HG03342 (cell line): Measurements from ENCODE around the gene TLN1.

ENCODE experiments used
- ATAC-seq: cut with Tn5 transposase; IDR thresholded peaks from one replicate; pipeline ENCODE4 v1.9.1; 2021; ENCODE audit warnings: mild to moderate bottlenecking, moderate library complexity; ENCODE audit not compliant: unreplicated experiment

TLN1 gene, protein sequence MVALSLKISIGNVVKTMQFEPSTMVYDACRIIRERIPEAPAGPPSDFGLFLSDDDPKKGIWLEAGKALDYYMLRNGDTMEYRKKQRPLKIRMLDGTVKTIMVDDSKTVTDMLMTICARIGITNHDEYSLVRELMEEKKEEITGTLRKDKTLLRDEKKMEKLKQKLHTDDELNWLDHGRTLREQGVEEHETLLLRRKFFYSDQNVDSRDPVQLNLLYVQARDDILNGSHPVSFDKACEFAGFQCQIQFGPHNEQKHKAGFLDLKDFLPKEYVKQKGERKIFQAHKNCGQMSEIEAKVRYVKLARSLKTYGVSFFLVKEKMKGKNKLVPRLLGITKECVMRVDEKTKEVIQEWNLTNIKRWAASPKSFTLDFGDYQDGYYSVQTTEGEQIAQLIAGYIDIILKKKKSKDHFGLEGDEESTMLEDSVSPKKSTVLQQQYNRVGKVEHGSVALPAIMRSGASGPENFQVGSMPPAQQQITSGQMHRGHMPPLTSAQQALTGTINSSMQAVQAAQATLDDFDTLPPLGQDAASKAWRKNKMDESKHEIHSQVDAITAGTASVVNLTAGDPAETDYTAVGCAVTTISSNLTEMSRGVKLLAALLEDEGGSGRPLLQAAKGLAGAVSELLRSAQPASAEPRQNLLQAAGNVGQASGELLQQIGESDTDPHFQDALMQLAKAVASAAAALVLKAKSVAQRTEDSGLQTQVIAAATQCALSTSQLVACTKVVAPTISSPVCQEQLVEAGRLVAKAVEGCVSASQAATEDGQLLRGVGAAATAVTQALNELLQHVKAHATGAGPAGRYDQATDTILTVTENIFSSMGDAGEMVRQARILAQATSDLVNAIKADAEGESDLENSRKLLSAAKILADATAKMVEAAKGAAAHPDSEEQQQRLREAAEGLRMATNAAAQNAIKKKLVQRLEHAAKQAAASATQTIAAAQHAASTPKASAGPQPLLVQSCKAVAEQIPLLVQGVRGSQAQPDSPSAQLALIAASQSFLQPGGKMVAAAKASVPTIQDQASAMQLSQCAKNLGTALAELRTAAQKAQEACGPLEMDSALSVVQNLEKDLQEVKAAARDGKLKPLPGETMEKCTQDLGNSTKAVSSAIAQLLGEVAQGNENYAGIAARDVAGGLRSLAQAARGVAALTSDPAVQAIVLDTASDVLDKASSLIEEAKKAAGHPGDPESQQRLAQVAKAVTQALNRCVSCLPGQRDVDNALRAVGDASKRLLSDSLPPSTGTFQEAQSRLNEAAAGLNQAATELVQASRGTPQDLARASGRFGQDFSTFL (N-terminal part only)

DNA sequence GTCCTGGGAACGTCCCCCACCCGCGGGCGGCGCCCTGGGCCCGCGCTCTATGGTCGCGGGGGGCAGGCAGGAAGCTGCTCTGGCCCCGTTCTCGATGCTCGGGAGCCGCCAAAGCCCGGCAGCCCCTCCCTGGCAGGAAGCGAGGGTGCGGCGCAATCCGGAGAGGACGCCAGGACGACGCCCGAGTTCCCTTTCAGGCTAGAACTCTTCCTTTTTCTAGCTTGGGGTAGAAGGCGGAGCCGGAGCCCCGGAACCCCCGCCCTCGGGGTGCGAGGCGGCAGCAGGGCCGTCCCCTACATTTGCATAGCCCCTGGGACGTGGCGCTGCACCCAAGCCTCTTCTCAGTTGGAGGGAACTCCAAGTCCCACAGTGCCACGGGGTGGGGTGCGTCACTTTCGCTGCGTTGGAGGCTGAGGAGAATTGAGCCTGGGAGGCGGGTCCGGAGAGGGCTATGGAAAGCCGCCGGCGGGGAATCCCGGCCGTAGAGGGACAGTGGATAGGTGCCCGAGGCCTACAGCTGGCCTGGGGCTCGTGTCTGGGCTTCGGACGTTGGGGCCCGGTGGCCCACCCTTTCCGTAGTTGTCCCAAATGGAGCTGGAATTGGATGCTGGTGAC is at the start of gene TLN1, which contains the start of gene CREB3:
Gene TLN1 (minus strand): TSS at position 11 of the 615 bp plus-strand sequence. CDS start 6,501 bp downstream, outside the sequence.
Gene CREB3 (plus strand): TSS at position 482 of the 615 bp plus-strand sequence. CDS start 107 bp downstream, at position 589.
- ATAC-seq, result peak; percentile 79

DNA sequence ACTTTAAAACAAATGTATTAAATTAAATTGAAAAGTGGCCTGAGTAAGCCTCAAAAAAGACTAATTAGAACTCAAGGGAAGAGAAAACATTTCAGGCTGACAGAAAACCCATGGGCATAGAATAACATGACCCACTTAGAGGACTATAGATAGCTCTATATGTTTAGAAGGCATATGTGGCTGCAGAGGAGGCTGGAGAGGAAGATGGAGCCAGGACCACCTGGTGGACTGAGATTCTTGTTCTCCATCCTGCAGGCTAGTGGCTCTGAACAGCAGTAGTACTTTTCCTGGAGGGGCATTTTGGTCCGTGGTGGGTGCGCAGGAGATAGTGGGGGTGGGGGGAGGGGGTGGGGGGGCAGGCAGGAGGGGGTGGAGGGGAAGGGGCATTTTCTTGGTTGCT is 49.1 kb upstream of the TLN1 start:
- ATAC-seq, result no peak

DNA sequence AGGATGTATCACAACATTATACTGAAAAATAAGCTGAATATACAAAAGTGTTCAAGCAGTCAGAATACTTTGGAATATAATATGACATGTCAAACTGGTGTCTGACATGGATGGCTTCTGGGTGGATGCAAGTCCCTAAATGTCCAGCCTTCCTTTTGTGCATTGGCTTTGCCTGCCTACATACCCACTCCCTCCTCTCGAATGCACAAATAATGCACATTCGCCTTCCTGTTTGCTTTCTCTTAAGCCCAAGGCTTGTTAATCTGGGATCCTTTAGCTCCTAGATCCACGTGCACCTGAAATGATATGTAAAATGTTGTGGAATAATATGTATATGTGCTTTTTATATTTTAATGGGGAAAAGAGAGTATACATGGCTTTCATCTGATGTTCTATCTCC is 46.5 kb upstream of the TLN1 start:
- ATAC-seq, result no peak

DNA sequence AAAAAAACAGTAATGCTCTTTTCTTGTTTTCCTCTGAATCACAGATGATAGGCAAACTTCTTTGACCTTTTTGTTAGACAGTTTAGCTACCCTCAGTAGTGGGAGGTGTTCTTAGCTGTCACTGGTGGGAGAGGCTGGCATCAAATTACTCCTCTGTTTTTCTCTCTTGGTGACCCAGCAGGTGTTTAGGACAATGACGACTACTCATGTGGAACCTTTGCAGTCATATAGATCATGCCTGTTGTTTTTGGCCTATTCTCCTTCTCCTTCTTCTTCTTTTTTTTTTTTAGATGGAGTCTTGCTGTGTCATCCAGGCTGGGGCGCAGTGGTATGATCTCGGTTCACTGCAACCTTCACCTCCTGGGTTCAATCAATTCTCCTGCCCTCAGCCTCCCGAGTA is 44.0 kb upstream of the TLN1 start:
- ATAC-seq, result no peak

DNA sequence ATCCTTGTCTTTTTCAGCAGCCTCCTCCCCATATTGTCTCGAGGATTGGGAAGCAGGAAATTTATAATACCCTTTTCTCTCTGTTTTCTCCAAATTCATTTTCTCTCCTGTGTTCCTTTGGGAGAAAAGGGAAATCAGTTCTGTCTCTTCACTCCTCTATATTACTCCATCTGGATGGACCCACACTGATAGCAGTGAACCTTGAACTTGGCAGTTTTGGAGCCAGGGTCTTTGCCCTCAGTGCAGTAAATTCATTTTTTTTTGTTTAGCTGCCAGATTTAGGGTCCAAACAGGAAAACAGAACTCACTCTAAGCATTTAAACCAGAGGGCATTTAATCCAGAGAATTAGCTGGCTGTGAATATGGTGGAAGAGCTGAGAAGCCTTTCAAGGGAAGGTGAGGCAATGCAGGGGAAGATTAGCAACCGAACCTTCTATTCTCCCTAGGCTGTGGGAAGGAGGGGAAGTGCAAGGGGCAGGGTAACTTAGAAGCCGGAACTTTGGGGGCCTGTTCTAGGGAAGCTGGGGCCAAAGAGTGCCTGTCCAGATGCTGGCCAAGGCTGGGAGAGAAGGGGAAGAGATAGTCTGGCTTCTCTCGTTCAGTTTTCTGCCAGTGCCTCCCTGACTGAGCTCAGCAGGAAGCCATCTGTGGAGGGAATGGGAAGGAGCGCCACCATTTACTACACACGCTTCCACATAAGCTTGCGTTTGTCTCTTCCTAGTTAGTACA is 43.1 kb upstream of the TLN1 start:
- no peak for ATAC-seq

DNA sequence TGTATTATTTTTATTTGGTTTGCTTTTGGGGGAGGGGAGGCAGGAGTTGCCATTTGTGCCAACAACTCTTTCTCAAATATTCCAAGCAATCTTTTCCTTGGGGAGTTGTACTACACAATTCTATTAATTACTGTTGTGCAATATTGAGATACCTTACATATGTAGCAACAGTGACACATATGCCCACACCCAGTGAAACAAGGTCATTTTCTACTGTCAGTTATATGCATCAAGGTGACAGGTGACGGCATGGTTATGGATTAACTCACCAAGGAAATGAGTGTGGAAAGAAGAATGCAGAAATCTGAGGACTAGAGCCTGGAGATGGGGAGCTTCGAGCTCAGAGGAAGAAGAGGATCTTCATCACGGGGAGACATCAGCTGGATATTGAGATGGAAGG is 39.9 kb upstream of the TLN1 start:
- no peak for ATAC-seq

DNA sequence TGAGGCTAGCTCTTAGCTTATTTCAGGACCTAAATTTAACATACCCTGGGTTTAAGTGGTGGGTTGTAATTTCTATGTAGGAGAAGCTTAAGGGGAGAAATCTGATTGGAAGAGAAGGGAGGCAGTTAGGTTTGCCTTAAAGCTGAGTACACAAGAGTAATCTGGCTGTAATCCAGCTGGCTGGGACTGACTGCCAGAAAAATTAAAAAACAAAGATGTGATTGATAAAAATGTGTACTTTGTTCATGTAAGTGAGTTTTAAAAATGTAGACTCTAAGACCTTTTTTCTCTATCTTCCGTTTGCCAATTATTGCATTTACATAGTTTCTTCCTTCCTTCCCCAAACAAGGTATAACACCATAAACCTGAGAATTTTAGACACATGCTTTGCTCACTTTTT is 39.5 kb upstream of the TLN1 start:
- no peak for ATAC-seq

DNA sequence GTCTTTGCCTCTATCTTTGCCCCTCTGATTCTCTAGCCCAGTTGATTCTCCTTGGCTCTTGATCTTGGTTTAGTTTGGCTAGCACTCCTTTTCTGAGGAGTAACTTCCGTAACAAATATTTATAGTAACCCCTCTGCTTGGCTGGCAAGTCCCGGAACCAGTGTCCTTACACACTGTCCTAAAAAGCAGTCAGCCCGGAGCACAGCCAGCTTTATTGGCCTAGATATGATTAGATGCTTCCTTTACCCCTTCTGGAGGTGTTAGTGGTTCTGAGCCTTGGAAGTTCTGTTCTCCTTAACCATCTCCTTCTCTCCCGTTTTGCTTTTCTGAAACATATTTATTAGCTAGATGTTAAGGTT is 39.1 kb upstream of the TLN1 start:
- no peak for ATAC-seq

DNA sequence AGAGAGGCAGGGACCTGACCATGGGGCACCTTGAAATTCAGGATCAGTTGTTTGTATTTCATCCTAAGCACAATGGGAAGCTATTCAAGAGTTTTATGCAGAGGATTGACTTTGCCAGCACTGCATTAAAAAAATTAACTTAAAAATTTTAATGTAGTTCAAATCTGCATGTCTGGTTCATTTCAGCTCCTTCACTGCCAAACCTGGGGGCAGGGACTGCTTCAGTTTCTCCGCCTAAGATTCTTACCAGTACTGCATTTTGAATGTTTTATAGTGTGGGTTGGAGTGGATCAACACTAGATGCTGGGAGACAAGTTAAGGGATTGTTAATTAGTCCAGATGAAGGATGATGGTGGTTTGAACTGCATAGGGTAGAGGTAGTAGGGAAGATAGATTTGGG is 37.8 kb upstream of the TLN1 start:
- no peak for ATAC-seq

DNA sequence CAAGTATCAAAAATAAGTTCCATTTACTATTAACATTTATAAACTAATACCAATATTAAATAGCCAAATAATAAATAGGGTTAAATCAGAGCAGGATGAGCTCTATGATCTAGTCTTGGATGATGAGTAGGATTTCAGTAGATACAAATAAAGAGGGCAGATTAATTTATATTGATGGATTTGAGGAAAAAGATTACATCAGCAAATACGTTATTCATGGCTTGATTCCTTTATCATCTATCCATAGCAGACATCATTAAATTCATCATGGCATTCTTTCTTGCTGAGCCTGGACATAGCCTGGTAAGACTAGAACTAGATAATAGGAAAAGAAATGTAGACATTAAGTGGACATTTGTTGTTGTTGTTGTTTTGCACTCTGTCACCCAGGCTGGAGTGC is 35.5 kb upstream of the TLN1 start:
- ATAC-seq, result no peak

DNA sequence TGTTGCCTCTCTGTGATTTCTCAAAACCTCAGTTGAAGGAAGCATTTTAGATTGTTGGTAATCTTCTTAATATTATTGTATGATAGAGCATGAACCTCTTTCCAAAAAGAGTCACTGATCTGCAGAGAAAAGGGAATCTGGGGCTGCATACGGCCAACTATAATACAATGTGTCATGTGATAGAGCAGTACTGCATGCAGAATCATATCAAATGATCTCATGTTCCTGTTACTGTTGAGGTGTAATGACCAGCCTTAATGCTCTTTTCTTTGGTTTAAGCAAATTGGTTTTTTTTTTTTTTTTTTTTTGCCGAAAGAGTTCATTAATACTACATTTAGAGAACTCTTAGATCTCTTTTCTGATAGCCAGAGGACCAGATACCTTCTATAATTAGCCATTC is 35.0 kb upstream of the TLN1 start:
- no peak for ATAC-seq

DNA sequence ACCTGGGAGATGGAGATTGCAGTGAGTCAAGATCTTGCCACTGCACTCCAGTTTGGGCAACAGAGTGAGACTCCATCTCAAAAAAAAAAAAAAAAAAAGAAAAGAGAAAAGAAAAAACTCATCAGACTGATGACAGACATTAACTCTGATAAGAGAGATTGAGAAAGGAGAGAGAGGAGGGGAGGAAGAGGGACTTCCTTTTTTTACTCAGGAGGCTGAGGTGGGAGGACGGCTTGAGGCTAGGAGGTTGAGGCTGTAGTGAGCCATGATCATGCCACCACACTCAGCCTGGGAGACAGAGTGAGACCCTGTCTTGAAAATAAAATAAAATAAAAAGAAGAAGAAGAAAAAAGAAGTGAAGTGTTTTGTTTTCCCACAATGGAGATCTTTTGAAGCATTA is 31.8 kb upstream of the TLN1 start:
- ATAC-seq, result no peak

DNA sequence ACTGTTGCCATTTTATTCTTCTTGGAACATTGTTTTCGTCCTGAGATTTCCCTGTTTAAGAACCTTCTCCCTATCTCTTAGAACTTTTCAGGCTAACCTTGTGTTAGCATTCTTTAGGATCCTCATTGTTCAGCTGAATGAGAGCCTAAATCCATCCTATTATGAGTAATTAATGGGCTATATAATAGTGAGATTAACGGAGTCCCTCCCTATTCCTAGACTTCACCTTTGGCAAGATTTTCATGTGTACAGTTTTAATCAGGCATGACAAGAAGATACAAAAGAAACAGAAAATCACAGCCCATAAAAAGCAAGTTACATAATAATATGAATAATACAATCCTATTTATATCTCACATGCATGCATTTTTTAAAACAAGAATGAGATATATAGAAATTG is 31.2 kb upstream of the TLN1 start:
- ATAC-seq, result no peak

DNA sequence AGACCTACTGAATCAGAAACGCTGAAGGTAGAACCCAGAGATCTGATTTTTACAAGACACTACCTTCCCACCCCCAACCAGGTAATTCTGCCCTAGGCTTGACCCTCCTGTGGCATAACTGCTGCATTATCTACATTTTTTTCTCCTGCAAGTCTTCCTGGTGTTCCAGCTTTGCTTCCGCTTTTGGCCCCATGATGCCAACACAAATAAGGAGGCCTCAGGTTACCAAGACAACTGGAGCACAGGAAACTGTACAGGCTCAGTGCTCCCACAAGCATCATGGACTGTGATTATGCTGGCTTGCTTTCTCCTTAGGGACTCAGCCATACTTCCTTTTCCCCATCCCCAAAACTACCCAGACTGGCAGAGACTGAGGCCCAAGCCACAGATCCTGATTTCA is 28.7 kb upstream of the TLN1 start:
- ATAC-seq, result no peak

DNA sequence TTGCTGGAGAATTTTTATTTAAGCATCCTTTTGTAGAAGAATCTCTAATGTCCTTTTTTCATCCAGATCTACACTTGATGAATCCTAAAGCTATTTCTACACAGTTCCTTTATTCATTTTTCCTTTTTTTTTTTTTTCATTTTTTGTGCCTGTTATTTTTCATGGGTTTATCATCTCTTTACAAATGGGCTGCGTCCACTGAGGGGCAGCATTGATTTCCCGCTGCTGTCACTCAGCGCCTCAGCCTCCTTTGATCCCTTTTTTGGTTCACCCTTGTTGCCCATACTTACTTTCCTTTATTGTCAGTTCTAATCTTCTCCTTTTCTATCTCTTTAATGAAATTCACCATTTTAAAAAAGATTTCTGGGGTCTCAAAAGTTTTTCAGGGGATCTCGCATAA is 27.8 kb upstream of the TLN1 start:
- ATAC-seq, result no peak

DNA sequence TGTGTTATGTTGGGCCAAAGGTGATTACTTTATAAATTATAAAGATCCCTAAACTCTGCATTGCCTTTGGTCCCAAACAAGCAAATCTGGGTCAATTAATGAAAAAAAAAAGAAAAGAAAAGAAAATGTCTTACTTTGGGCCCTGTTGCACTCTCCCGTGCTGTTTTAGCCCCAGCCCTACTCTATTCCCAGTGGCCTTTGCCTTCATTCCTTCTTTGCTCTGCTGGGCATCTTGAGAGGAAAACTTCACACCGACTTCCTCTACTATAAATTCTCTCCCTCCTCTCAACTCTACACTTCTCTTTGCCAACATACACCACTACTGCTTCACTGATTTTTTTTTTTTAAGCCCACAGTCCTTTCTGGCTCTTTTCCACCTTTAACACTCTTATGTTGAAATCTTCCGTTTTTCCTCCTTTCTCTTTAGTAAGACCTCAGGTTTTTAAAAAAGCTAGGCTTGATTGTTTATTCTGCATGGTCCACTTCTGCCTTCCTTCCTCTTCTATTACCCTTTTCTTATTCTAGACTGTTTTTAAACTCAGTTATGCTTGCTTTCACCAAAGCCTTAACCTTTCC is 26.6 kb upstream of the TLN1 start:
- ATAC-seq, result no peak

DNA sequence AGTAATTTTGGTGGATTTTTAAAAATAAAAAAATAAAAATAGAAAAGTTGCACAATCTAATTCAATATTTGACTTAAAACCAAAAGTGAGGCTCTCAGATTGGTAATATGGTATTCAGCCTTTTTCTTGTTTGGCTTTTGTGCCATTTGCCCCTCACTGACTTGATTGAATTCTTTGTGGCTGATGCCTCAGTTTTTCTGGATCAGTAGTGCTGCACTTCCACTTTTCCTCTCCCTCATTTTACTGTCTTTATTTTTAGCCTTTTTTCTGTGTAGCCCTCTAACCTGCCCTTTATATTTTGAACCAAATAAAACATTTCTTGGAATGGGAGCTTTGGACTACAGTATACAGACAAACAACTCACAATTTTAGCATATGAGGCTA is 25.9 kb upstream of the TLN1 start:
- ATAC-seq, result no peak

DNA sequence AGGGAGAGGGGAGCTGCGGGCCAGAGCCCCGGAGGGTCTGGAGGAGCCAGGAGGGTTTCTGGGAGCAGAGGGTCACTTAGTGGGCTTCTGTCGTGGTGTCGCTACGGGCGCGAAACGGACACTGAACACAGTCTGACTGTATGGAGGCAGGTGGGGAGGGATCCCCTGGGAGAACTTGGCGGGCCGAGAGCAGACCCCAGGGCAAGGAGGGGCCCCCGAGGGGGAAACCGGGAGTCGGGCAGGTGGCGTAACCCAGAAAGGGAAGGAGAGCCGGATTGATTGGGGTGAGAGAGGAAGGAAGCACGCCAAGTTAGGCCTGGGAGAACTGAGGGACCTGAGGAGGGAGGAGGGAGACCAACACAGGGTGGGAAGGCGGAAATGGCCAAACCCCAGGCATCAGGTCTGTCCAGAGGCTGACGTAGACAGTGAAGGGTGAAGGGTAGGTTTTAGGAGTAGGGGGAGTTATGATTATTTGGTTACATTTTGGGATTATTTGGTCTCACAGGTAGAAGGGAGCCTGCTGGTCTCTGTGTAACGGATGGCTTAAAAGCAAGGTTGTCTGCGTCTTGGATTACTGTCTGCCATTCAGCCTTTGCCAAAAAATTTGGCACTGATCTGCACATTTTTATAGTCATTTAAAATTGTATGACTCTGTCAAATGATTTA is 25.4 kb upstream of the TLN1 start:
- peak; percentile 40 for ATAC-seq
